Activated B cell treated with CpG ODN at 0.5 μM for 24 hours (primary cell): Measurements from ENCODE around the gene LCE2A. TPM values are rescaled to one million over a fixed set of nuclear protein-coding genes. Genes with fewer than 3 reads are reported as not detected.
"Not testable (repeated sequence)": the region's sequence is repeated elsewhere in the genome, so short reads cannot be mapped to it uniquely, and the experiment has no call there.

Source experiments
- ATAC-seq: fragments of 200-7000 bp; cut with Tn5 transposase; one replicate; pipeline ENCODE4 v1.10.0; 2021; ENCODE audit warnings: low read depth, mild to moderate bottlenecking, moderate library complexity
- CTCF ChIA-PET: fragments of 350-600 bp; sonication (Branson Sonifier 250); formaldehyde crosslinking; loops from one replicate; lab custom pipeline; 2021; ENCODE audit warnings: antibody characterized with exemption; lab: Charles Lee
- POLR2A ChIA-PET: fragments of 350-600 bp; sonication (Branson Sonifier 250); formaldehyde crosslinking; loops from one replicate; lab custom pipeline; 2021; ENCODE audit warnings: antibody characterized with exemption; lab: Charles Lee
- DNase-seq: peaks from one replicate; pipeline ENCODE4 v3.0.0; 2022
- H3K27ac Mint-ChIP-seq: one replicate; pipeline ENCODE4 v1.8.0; 2020; ENCODE audit warnings: mixed read lengths
- H3K27me3 Mint-ChIP-seq: one replicate; pipeline ENCODE4 v1.8.0; 2021; ENCODE audit warnings: mixed read lengths
- H3K36me3 Mint-ChIP-seq: one replicate; pipeline ENCODE4 v1.8.0; 2021; ENCODE audit warnings: low read depth, mixed read lengths
- H3K4me1 Mint-ChIP-seq: one replicate; pipeline ENCODE4 v1.8.0; 2021; ENCODE audit warnings: mixed read lengths
- H3K4me3 Mint-ChIP-seq: one replicate; pipeline ENCODE4 v1.8.0; 2020; ENCODE audit warnings: mild to moderate bottlenecking, mixed read lengths
- H3K9me3 Mint-ChIP-seq: one replicate; pipeline ENCODE4 v1.8.0; 2020; ENCODE audit warnings: mixed read lengths
- intact Hi-C: fragments of 100-400 bp; cut with micrococcal nuclease; formaldehyde crosslinking; loops from one replicate; pipeline ENCODE4 v1.15.1; 2024
- total RNA-seq: library from RNA; stranded (reverse); gene quantifications from 2 replicates; pipeline ENCODE4 v1.2.3, GENCODE V29; 2022
- TF ChIP-seq, protein P1 (sequence below): fragments of 200-600 bp; IDR thresholded peaks from one replicate; pipeline ENCODE4 v1.8.0; 2022; ENCODE audit warnings: antibody characterized with exemption, mild to moderate bottlenecking

LCE2A gene
- total RNA-seq, 1 donor from 2014 or later: not detected

GRCh38 chr1:152681616-152682015 lies 16.5 kb upstream of the LCE2A start:
- ATAC-seq (no peak), DNase-seq (no peak)
- H3K27me3 Mint-ChIP-seq: peaks cover 15% of the 10 kb centered on the region
- H3K27ac Mint-ChIP-seq: no peak overlapping the region
- H3K4me3 Mint-ChIP-seq: no peak overlapping the region
- ChIA-PET CTCF (no interaction called here), POLR2A (no interaction called here)
- intact Hi-C loops: no loop called here
- H3K4me1 Mint-ChIP-seq: no peaks in the 10 kb centered on the region
- no peaks in the 10 kb centered on the region for H3K36me3 Mint-ChIP-seq
- TF ChIP-seq, protein P1, sequence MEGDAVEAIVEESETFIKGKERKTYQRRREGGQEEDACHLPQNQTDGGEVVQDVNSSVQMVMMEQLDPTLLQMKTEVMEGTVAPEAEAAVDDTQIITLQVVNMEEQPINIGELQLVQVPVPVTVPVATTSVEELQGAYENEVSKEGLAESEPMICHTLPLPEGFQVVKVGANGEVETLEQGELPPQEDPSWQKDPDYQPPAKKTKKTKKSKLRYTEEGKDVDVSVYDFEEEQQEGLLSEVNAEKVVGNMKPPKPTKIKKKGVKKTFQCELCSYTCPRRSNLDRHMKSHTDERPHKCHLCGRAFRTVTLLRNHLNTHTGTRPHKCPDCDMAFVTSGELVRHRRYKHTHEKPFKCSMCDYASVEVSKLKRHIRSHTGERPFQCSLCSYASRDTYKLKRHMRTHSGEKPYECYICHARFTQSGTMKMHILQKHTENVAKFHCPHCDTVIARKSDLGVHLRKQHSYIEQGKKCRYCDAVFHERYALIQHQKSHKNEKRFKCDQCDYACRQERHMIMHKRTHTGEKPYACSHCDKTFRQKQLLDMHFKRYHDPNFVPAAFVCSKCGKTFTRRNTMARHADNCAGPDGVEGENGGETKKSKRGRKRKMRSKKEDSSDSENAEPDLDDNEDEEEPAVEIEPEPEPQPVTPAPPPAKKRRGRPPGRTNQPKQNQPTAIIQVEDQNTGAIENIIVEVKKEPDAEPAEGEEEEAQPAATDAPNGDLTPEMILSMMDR: no peak
- no peaks in the 10 kb centered on the region for H3K9me3 Mint-ChIP-seq

- Mint-ChIP-seq H3K9me3 (no peaks in the 10 kb centered on the region), H3K27ac (no peak overlapping the region), H3K4me3 (no peak overlapping the region), H3K27me3 (peaks cover 13% of the 10 kb centered on the region), H3K4me1 (no peaks in the 10 kb centered on the region), H3K36me3 (no peaks in the 10 kb centered on the region)
- TF ChIP-seq, protein P1: no peak
- DNase-seq (no peak), ATAC-seq (no peak)
- ChIA-PET POLR2A (no interaction called here), CTCF (no interaction called here)
- intact Hi-C loops: no loop called here
Observed at GRCh38 chr1:152683846-152684245, 14.3 kb upstream of the LCE2A start.

GRCh38 chr1:152685823-152686222 lies 12.3 kb upstream of the LCE2A start, which contains the start of gene LCE2B:
LCE2B (plus strand) TSS chr1:152686123; CDS start chr1:152686844, 721 bp downstream.
- DNase-seq, intact Hi-C loops, H3K36me3 Mint-ChIP-seq: not testable (repeated sequence)

GRCh38 chr1:152699746-152700145 lies 1.6 kb downstream of the LCE2A start:
- H3K27ac Mint-ChIP-seq: no peak overlapping the region
- intact Hi-C loops: no loop called here
- TF ChIP-seq, protein P1: no peak
- H3K4me1 Mint-ChIP-seq: no peaks in the 10 kb centered on the region
- peaks cover 8% of the 10 kb centered on the region for H3K27me3 Mint-ChIP-seq
- ChIA-PET CTCF (no interaction called here), POLR2A (no interaction called here)
- H3K9me3 Mint-ChIP-seq: peaks cover 8% of the 10 kb centered on the region
- DNase-seq (no peak), ATAC-seq (no peak)
- no peak overlapping the region for H3K4me3 Mint-ChIP-seq
- no peaks in the 10 kb centered on the region for H3K36me3 Mint-ChIP-seq

More at GRCh38 chr1:152685823-152686222, 12.3 kb upstream of the LCE2A start, which contains the start of gene LCE2B:
- H3K4me3 Mint-ChIP-seq, H3K4me1 Mint-ChIP-seq, H3K9me3 Mint-ChIP-seq, ATAC-seq, POLR2A ChIA-PET, CTCF ChIA-PET, H3K27ac Mint-ChIP-seq: not testable (repeated sequence)
- H3K27me3 Mint-ChIP-seq: peaks cover 20% of the 10 kb centered on the region

DNA sequence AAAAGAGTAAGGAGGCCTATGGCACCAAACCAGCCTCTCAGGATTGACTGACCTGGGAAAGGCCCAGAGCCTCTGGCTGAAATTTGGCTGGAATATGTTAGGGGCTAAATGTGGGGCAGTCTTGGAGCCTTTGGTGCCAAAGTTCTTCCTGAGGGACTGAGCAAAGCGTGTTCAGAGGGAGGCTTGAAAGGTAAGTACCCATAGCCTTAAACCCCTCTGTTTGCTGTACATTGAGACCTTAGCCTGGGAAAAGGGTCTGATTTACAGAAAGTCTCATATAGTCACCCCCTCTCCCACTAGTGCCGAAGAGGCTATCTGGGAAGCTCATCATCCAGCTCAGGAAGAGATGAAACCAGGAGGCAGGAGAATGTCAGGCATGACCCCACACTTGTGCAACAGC lies 9.7 kb downstream of the LCE2A start, which contains the start of gene LCE4A:
Gene LCE4A, plus strand, starts transcription at position 301 of the 400 bp plus-strand sequence. CDS start 916 bp downstream, outside the sequence.
- ChIA-PET CTCF (no interaction called here), POLR2A (no interaction called here)
- peaks cover 29% of the 10 kb centered on the region for H3K27me3 Mint-ChIP-seq
- DNase-seq (no peak), ATAC-seq (no peak)
- H3K27ac Mint-ChIP-seq: no peak within 1 kb of the TSS
- no peaks in the 10 kb centered on the region for H3K4me1 Mint-ChIP-seq
- peaks cover 8% of the 10 kb centered on the region for H3K9me3 Mint-ChIP-seq
- intact Hi-C loops: no loop called here
- H3K4me3 Mint-ChIP-seq: no peak within 1 kb of the TSS
- H3K36me3 Mint-ChIP-seq: no peaks in the 10 kb centered on the region
- TF ChIP-seq, protein P1: no peak

- DNase-seq (no peak), ATAC-seq (no peak)
- H3K9me3 Mint-ChIP-seq: no peaks in the 10 kb centered on the region
- peaks cover 2% of the 10 kb centered on the region for H3K27me3 Mint-ChIP-seq
- no peaks in the 10 kb centered on the region for H3K4me1 Mint-ChIP-seq
- no peaks in the 10 kb centered on the region for H3K36me3 Mint-ChIP-seq
- CTCF ChIA-PET: no interaction called here
- TF ChIP-seq, protein P1: no peak
- intact Hi-C loops: no loop called here
- no peak overlapping the region for H3K4me3 Mint-ChIP-seq
- H3K27ac Mint-ChIP-seq: no peak overlapping the region
- POLR2A ChIA-PET: no interaction called here
Observed at GRCh38 chr1:152718238-152718637, 20.1 kb downstream of the LCE2A start.
